H1 (cell line): ENCODE measurements around the gene GABRR1. TPM values are rescaled to one million over a fixed set of nuclear protein-coding genes. Genes with fewer than 3 reads are reported as not detected.

ENCODE experiments used
- FOSL1 ChIP-seq: IDR thresholded peaks from 2 replicates; pipeline ENCODE4 v1.6.1; 2011; ENCODE audit warnings: mild to moderate bottlenecking, low read depth, low read length, moderate library complexity; ENCODE audit not compliant: insufficient read depth
- RXRA ChIP-seq: IDR thresholded peaks from 2 replicates; pipeline ENCODE4 v1.6.1; 2011; ENCODE audit warnings: low read depth, mild to moderate bottlenecking, low read length, moderate library complexity; ENCODE audit not compliant: insufficient read depth
- SIN3A ChIP-seq, 2 experiments: IDR thresholded peaks in 1 of 2; conservative IDR thresholded peaks in 1 of 2; 2 replicates each; pipeline ENCODE4 v1.6.1; 2011 to 2012; ENCODE audit warnings: low read length in 2 of 2, improper control_type of control experiment in 1 of 2, low read depth in 1 of 2, mild to moderate bottlenecking in 1 of 2
- TCF12 ChIP-seq: IDR thresholded peaks from 2 replicates; pipeline ENCODE4 v1.6.1; 2011; ENCODE audit warnings: low read depth, mild to moderate bottlenecking, low read length
- polyA plus RNA-seq, 7 experiments: library from polyadenylated mRNA; depleted of rRNA in 3 of 7; stranded (reverse) in 5 of 7; unstranded in 2 of 7; fragments of >200 nt in 5 of 7; fragments of 200-250 nt in 2 of 7; gene quantifications; 1 replicate in 5 of 7; 2 replicates in 1 of 7; 4 replicates in 1 of 7; pipeline versions ENCODE4 v1.2.1 to v1.2.3, GENCODE V29; 2011 to 2013; ENCODE audit warnings: missing spikeins in 2 of 7, mixed read lengths in 2 of 7
- total RNA-seq: library from RNA; stranded (reverse); fragmentation: NEBNext Ultra II Directional; extraction: Animal tissue kit (Norgen Biotek cat#: 25700); gene quantifications from 2 replicates; pipeline ENCODE4 v1.2.1, GENCODE V29; 2021

Gene GABRR1
- total and polyA plus RNA-seq, 2 of the 8 experiments (the other 6 are each of a cell fraction or from before 2014, with no cell fraction given) = 0.60 to 0.63 TPM

DNA sequence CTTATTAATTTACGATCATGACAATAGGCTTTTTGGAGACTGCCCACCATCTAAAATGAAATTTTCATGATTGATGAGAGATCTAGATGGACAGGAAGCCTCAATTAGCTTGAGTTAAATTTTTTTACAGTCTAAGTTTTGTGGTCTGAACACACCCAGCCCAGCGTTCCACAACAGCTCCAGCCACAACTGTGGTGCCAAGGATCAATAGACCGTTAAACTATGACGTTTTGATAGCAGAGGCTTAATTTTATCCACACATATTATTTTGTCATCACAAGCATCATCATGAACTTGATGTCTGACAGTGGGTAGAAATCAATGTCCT is 5.5 kb upstream of the GABRR1 start (continued):
- TF ChIP-seq FOSL1 (no peak), TCF12 (no peak), RXRA (no peak), SIN3A (conservative IDR thresholded peaks at IDR 0.05 in 1 of 2, IDR thresholded peaks at IDR 0.05 in 1 of 2; ENCODE audit: low read depth in 1 of 2, low read length in 2 of 2) (no peak)
